Heart left ventricle (tissue), 16 donors: ENCODE data around the gene TMEM204. TPM values are rescaled to one million over a fixed set of nuclear protein-coding genes. Genes with fewer than 3 reads are reported as not detected.

Source experiments
- ATAC-seq, 4 donors: fragments of 200-7000 bp; cut with Tn5 transposase; one replicate each; pipeline ENCODE4 v1.9.1; 2020 to 2022; ENCODE audit warnings: moderate library complexity in 4 of 4, mild to moderate bottlenecking in 3 of 4, moderate number of reproducible peaks in 1 of 4
- DNase-seq, 5 donors: peaks; one replicate each; pipeline ENCODE4 v3.0.0-alpha.2; 2020
- H3K27ac ChIP-seq, 12 donors: fragments of 200-600 bp; sonication (generic) in 4 of 12; one replicate each; pipeline versions ENCODE4 v1.5.0 to v1.8.0; 2016 to 2022; ENCODE audit warnings: mild to moderate bottlenecking in 2 of 12
- H3K27me3 ChIP-seq, 9 donors: fragments of 200-600 bp; sonication (generic) in 2 of 9; one replicate each; pipeline versions ENCODE4 v1.5.1 to v1.8.0; 2016 to 2022; ENCODE audit warnings: mild to moderate bottlenecking in 3 of 9
- H3K36me3 ChIP-seq, 9 donors: fragments of 200-600 bp; sonication (generic) in 2 of 9; one replicate each; pipeline versions ENCODE4 v1.5.0 to v1.8.0; 2018 to 2022; ENCODE audit warnings: mild to moderate bottlenecking in 2 of 9
- H3K4me1 ChIP-seq, 12 donors: fragments of 200-600 bp; sonication (generic) in 4 of 12; one replicate each; pipeline versions ENCODE4 v1.5.0 to v1.8.0; 2016 to 2022; ENCODE audit warnings: mild to moderate bottlenecking in 3 of 12
- H3K4me3 ChIP-seq, 12 donors: fragments of 200-600 bp; sonication (generic) in 4 of 12; one replicate each; pipeline versions ENCODE4 v1.5.0 to v1.8.0; 2017 to 2022; ENCODE audit warnings: mild to moderate bottlenecking in 9 of 12, moderate library complexity in 4 of 12
- H3K9me3 ChIP-seq, 12 donors: fragments of 200-600 bp; sonication (generic) in 4 of 12; one replicate each; pipeline versions ENCODE4 v1.5.0 to v1.8.0; 2016 to 2022; ENCODE audit warnings: mild to moderate bottlenecking in 1 of 12
- POLR2A ChIP-seq, 2 donors: fragments of 450-650 bp; IDR thresholded peaks; one replicate each; pipeline ENCODE4 v1.6.1; 2017; ENCODE audit warnings: antibody characterized with exemption in 2 of 2, mild to moderate bottlenecking in 2 of 2, moderate library complexity in 2 of 2
- WGBS, 4 donors: extraction: QIAGEN DNeasy Blood & Tissue Kit in 2 of 4; methylation state at CpG; one replicate each; pipeline versions ENCODE4 v1.1.5 to v1.1.7; 2013 to 2018; 5-methylcytosine and 5-hydroxymethylcytosine counted together
- intact Hi-C, 10 donors: fragments of 100-400 bp; cut with DNase I; formaldehyde crosslinking; loops; one replicate each; pipeline versions ENCODE4 v1.11.1 to v1.14.2; 2022
- polyA plus RNA-seq, 2 donors: library from polyadenylated mRNA; stranded (reverse); fragments of 200-250 nt; gene quantifications; one replicate each; pipeline ENCODE4 v1.2.3, GENCODE V29; 2013
- total RNA-seq, 9 donors: library from RNA; depleted of rRNA in 2 of 9; stranded (reverse); fragments of >200 nt in 2 of 9; fragmentation: NEBNext Ultra II Directional in 3 of 9; extraction: Animal tissue kit (Norgen Biotek cat#: 25700) in 3 of 9; gene quantifications; one replicate each; pipeline versions ENCODE4 v1.1.0 to v1.2.4, GENCODE V29; 2016 to 2023
- TF ChIP-seq, protein P1 (sequence below), 12 donors: fragments of 200-600 bp; sonication (generic) in 4 of 12; IDR thresholded peaks; one replicate each; pipeline versions ENCODE4 v1.5.0 to v1.8.0; 2018 to 2022; ENCODE audit warnings: antibody characterized with exemption in 12 of 12, mild to moderate bottlenecking in 5 of 12
- donor health status: ischemic (EF 13 %, LVEDD 7.1; RV severe dilation, severe dysfunction).
- donor health status: healthy with polysubstance abuse.
- donor health status: DM: no; HTN: yes; CAD: no.
- donor health status: DM: no; HTN: no; CAD: no.
- donor health status: ischemic (EF 25% LVEDD 6.9; RV normal size, moderate dysfunction).
- donor health status: ischemic (EF 25% LVEDD 5.7; RV mildly dilated, moderate dysfunction).
- donor health status: healthy.
- donor health status: DM: yes; HTN: yes; CAD: no.
- donor health status: ischemic (EF 35%, LVEDD 5.7; RV mildly dilated, moderate dysfunction).
- donor health status: nonischemic (EF 11% LVEDD 7.7; RV severe dilation, severe dysfunction).
- donor health status: DM: yes; HTN: yes; CAD: no.
- donor health status: PGD.
- donor health status: ischemic (EF 29% LVEDD 5.4; RV normal size, mild dysfunction).
- donor health status: nonischemic (EF 23%, LVEDD 6.1; RV moderate dilation, normal function).

TMEM204 gene
- total and polyA plus RNA-seq, 11 donors = 14.0 to 64.2 (median 20.2) TPM

DNA sequence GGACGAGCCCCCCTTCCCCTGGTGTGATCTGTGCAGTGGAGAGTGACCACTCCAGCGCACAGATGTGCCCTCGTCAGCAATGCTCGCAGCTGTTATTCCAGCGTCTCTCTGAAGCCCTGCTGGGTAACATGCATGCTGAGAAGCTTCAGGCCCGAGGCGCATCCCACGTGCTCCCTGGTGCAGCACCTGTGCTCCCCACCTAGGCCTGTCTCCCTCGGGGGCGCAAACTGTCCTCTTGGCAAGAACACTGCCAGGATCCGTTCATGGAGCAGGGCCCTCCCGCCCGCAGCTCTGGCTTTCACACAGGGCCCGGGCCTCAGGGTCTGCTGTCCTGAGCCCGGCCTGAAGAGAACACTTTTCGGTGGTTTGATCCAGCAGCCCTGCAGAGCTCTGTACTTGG, 13.0 kb downstream of the TMEM204 start:
- TF ChIP-seq, protein P1, sequence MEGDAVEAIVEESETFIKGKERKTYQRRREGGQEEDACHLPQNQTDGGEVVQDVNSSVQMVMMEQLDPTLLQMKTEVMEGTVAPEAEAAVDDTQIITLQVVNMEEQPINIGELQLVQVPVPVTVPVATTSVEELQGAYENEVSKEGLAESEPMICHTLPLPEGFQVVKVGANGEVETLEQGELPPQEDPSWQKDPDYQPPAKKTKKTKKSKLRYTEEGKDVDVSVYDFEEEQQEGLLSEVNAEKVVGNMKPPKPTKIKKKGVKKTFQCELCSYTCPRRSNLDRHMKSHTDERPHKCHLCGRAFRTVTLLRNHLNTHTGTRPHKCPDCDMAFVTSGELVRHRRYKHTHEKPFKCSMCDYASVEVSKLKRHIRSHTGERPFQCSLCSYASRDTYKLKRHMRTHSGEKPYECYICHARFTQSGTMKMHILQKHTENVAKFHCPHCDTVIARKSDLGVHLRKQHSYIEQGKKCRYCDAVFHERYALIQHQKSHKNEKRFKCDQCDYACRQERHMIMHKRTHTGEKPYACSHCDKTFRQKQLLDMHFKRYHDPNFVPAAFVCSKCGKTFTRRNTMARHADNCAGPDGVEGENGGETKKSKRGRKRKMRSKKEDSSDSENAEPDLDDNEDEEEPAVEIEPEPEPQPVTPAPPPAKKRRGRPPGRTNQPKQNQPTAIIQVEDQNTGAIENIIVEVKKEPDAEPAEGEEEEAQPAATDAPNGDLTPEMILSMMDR (IDR thresholded peaks at IDR 0.05) = no peak
- TF ChIP-seq POLR2A (IDR thresholded peaks at IDR 0.05) = no peak
- intact Hi-C loops = loop anchor here in 3 of 10 donors (5.0 to 10.0 kb wide), 3 partner anchors 52 to 66 kb away; partner anchors contain the start of genes TELO2 (in 3 of the 3), CRAMP1 (in 1 of the 3) and IFT140 (in 1 of the 3)
- H3K4me1 ChIP-seq = peaks cover 53 to 100% (median 98%) of the 10 kb centered on the region in 12 donors
- no peak for ATAC-seq
- no peak for DNase-seq
- 53 to 68% (median 66%) methylated on average over 6 to 16 of the region's 16 CpGs for WGBS, 4 donors
- peak overlapping the region in 7 of 12 donors; percentile 9 to 44 (median 31) for H3K4me3 ChIP-seq
- no peaks in the 10 kb centered on the region for H3K27me3 ChIP-seq
- H3K36me3 ChIP-seq = peaks cover 0 to 71% (median 35%) of the 10 kb centered on the region in 9 donors
- H3K9me3 ChIP-seq = no peaks in the 10 kb centered on the region
- peak overlapping the region; percentile 85 to 98 (median 95) for H3K27ac ChIP-seq

DNA sequence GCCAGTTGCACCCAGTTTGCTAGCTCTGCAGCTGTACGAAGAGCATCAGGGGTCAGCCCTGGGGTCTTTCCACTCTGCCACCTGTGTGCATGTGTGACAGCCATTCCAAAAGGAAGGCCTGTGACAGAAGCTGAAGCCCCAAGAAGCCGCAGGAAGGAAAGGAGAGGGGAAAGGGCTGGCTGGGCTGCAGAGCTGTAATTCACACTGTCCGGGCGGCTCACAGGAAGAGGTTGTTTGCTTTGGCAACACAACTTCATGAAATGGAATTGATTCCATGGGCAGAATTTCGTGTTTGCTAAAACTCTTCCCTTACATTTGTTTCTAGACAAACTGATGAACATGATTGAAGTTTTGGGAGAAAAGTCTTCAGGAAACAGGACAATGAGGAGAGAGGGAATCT, 14.8 kb downstream of the TMEM204 start:
- ATAC-seq = peak in 1 of 4 donors; percentile 10
- Histone ChIP-seq H3K4me1 (peaks cover 41 to 100% (median 91%) of the 10 kb centered on the region in 12 donors), H3K4me3 (peak overlapping the region in 9 of 12 donors; percentile 4 to 34 (median 14)), H3K27me3 (no peaks in the 10 kb centered on the region), H3K27ac (peak overlapping the region; percentile 65 to 98 (median 94)), H3K9me3 (no peaks in the 10 kb centered on the region), H3K36me3 (peaks cover 0 to 68% (median 20%) of the 10 kb centered on the region in 9 donors)
- intact Hi-C loops = loop anchor here in 3 of 10 donors (5.0 to 10.0 kb wide), 3 partner anchors 53 to 64 kb away; partner anchors contain the start of genes TELO2 (in 3 of the 3), CRAMP1 (in 1 of the 3) and IFT140 (in 1 of the 3)
- TF ChIP-seq, protein P1 (IDR thresholded peaks at IDR 0.05) = no peak
- no peak for TF ChIP-seq POLR2A (IDR thresholded peaks at IDR 0.05)
- DNase-seq = peak in 3 of 5 donors; percentile 47 to 66 (median 59)
- WGBS, 4 donors = 32 to 62% (median 39%) methylated on average over 5 of the region's 5 CpGs

DNA sequence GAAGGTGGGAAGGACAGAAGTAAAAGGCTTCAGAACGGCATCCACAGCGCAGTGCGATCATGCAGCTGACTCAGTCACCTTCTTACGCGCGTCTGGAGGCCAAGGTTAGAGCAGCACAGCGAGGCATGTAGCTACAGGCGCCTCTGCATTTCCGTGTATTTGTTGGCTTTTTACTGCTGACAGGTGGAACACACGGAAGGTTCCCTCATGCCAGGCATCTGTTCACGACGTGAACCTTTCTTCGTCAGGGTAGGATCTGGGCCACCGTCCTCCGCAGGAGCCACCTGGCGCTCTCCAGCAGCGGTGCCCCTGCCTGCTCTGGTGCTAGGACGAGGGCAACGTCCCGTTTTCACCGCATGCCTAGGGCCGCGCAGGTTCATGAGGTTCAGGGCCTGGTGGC, 15.3 kb downstream of the TMEM204 start:
- Histone ChIP-seq H3K27ac (peak overlapping the region; percentile 48 to 98 (median 94)), H3K27me3 (no peaks in the 10 kb centered on the region), H3K9me3 (no peaks in the 10 kb centered on the region), H3K4me1 (peaks cover 41 to 100% (median 92%) of the 10 kb centered on the region in 12 donors), H3K36me3 (peaks cover 0 to 69% (median 20%) of the 10 kb centered on the region in 9 donors), H3K4me3 (peak overlapping the region in 9 of 12 donors; percentile 4 to 34 (median 14))
- WGBS, 4 donors = 61 to 71% (median 64%) methylated on average over 23 of the region's 23 CpGs
- no peak for DNase-seq
- no peak for TF ChIP-seq POLR2A (IDR thresholded peaks at IDR 0.05)
- TF ChIP-seq, protein P1 (IDR thresholded peaks at IDR 0.05) = no peak
- no peak for ATAC-seq
- intact Hi-C loops = loop anchor here in 3 of 10 donors (5.0 to 10.0 kb wide), 3 partner anchors 54 to 64 kb away; partner anchors contain the start of genes TELO2 (in 3 of the 3), CRAMP1 (in 1 of the 3) and IFT140 (in 1 of the 3)

DNA sequence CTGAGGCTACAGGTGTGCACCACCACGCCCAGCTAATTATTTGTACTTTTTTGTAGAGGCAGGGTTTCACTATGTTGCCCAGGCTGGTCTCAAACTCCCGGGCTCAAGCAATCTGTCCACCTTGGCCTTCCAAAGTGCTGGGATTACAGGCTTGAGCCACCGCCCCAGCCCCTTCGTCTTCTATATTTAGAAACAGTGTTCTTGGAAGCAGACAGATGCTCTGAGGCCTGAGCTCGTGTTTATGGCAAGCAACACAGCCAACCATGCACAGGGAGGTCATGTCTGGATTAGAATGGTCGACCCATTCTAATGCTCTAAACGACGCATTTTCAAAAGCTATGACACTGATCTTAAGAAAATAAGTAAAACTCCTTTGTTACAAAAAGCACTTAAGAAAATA, 16.6 kb downstream of the TMEM204 start:
- Histone ChIP-seq H3K27me3 (no peaks in the 10 kb centered on the region), H3K4me3 (peak overlapping the region in 1 of 12 donors; percentile 24), H3K9me3 (no peaks in the 10 kb centered on the region), H3K27ac (peak overlapping the region; percentile 61 to 98 (median 94)), H3K36me3 (peaks cover 0 to 74% (median 32%) of the 10 kb centered on the region in 9 donors), H3K4me1 (peaks cover 32 to 92% (median 81%) of the 10 kb centered on the region in 12 donors)
- WGBS, 4 donors = 25 to 43% (median 34%) methylated on average over 8 of the region's 8 CpGs
- TF ChIP-seq, protein P1 (IDR thresholded peaks at IDR 0.05) = no peak
- TF ChIP-seq POLR2A (IDR thresholded peaks at IDR 0.05) = no peak
- intact Hi-C loops = loop anchor here in 1 of 10 donors (5.0 kb wide), 1 partner anchor 62 kb away; the partner anchor contains the start of genes CRAMP1 and IFT140
- DNase-seq (peak in 1 of 5 donors; percentile 58), ATAC-seq (peak in 3 of 4 donors; percentile 36 to 51 (median 49))
